NT2/D1 (cell line): Measurements from ENCODE around the gene RALBP1.

Experiments
- DNase-seq: peaks from one replicate; pipeline ENCODE4 v3.0.0-alpha.2; 2011; ENCODE audit warnings: low read depth, low spot score
- H3K27me3 ChIP-seq: 2 replicates; pipeline ENCODE4 v1.6.0; 2011; ENCODE audit warnings: mild to moderate bottlenecking; ENCODE audit not compliant: insufficient read length, insufficient read depth
- H3K36me3 ChIP-seq: 2 replicates; pipeline ENCODE4 v1.6.1; 2011; ENCODE audit warnings: mild to moderate bottlenecking, low read length, mixed read lengths; ENCODE audit not compliant: insufficient read depth, insufficient read length
- H3K4me1 ChIP-seq: 2 replicates; pipeline ENCODE4 v1.5.1; 2011; ENCODE audit not compliant: insufficient read depth, insufficient read length
- H3K4me3 ChIP-seq: 2 replicates; pipeline ENCODE4 v1.5.1; 2011; ENCODE audit warnings: low read depth; ENCODE audit not compliant: insufficient read length
- H3K9ac ChIP-seq: 2 replicates; pipeline ENCODE4 v1.6.0; 2011; ENCODE audit warnings: low read depth; ENCODE audit not compliant: insufficient read length
- H3K9me3 ChIP-seq: 2 replicates; pipeline ENCODE4 v1.5.1; 2011; ENCODE audit warnings: mild to moderate bottlenecking, low read length; ENCODE audit not compliant: insufficient read depth
- SUZ12 ChIP-seq: IDR thresholded peaks from 2 replicates; pipeline ENCODE4 v1.6.1; 2011; ENCODE audit not compliant: insufficient read length, insufficient read depth; ENCODE audit errors: extremely low read depth
- YY1 ChIP-seq: IDR thresholded peaks from 2 replicates; pipeline ENCODE4 v1.6.1; 2011; ENCODE audit not compliant: insufficient read length, insufficient read depth
- ZNF274 ChIP-seq: IDR thresholded peaks from 2 replicates; pipeline ENCODE4 v1.6.1; 2011; ENCODE audit warnings: mild to moderate bottlenecking, low read depth, low read length

Gene RALBP1

DNA sequence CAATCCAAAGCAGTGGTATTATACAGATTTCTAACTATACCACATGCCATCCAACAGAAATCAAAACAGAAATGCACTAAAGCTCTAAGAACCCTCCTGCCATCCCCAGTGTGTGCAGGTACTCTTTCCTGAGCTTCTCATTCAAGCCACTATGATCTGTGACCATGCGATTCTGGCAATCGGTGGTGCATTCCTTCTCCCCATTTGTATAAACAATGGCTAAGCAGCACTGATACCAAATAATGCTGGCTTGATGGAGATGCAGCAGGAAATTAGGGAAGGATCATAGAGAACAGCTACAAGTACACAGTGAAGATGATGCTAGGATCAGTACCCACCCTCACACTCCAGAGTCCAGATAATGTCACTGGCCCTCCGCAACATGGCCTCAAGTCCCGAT, 87.3 kb downstream of the RALBP1 start:
- Histone ChIP-seq H3K27me3 (no peaks in the 10 kb centered on the region), H3K9ac (no peak overlapping the region), H3K4me1 (no peaks in the 10 kb centered on the region), H3K9me3 (no peaks in the 10 kb centered on the region), H3K36me3 (peaks cover 53% of the 10 kb centered on the region), H3K4me3 (no peak overlapping the region)
- DNase-seq: no peak
- TF ChIP-seq SUZ12 (no peak), ZNF274 (no peak), YY1 (no peak)

DNA sequence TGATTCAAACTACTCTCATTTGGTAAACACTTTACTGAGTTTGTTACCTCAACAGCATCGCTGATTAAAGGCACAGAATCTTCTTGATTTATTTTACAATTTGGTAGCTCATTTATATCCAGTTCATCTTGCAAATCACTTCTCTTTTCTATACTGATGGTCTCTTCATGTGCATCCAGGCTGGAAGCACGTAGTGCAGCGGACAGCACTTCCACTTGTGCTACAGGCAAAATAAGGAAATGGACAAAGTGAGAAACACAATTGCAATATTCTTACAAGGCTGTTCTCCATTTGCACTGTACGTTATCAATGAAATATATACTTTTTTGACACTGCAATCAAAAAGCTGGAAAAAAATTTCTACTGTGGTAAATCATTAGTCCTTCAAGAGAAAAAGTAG, 88.0 kb downstream of the RALBP1 start:
- DNase-seq: no peak
- H3K27me3 ChIP-seq: no peaks in the 10 kb centered on the region
- peaks cover 53% of the 10 kb centered on the region for H3K36me3 ChIP-seq
- no peaks in the 10 kb centered on the region for H3K4me1 ChIP-seq
- TF ChIP-seq SUZ12: no peak
- no peak for TF ChIP-seq YY1
- no peak for TF ChIP-seq ZNF274
- no peaks in the 10 kb centered on the region for H3K9me3 ChIP-seq
- H3K9ac ChIP-seq: no peak overlapping the region
- no peak overlapping the region for H3K4me3 ChIP-seq

GRCh38 chr18:9565407-9565806, 90.1 kb downstream of the RALBP1 start:
- Histone ChIP-seq H3K9me3 (no peaks in the 10 kb centered on the region), H3K27me3 (no peaks in the 10 kb centered on the region), H3K9ac (no peak overlapping the region), H3K4me3 (no peak overlapping the region), H3K4me1 (no peaks in the 10 kb centered on the region), H3K36me3 (peaks cover 57% of the 10 kb centered on the region)
- DNase-seq: no peak
- TF ChIP-seq YY1 (no peak), SUZ12 (no peak), ZNF274 (no peak)

- H3K4me1 ChIP-seq: no peaks in the 10 kb centered on the region
- no peak overlapping the region for H3K4me3 ChIP-seq
- H3K9ac ChIP-seq: no peak overlapping the region
- peaks cover 48% of the 10 kb centered on the region for H3K36me3 ChIP-seq
- DNase-seq: no peak
- TF ChIP-seq ZNF274: no peak
- no peak for TF ChIP-seq SUZ12
- TF ChIP-seq YY1: no peak
- no peaks in the 10 kb centered on the region for H3K27me3 ChIP-seq
- no peaks in the 10 kb centered on the region for H3K9me3 ChIP-seq
Measured at GRCh38 chr18:9568186-9568585, 92.9 kb downstream of the RALBP1 start.

DNA sequence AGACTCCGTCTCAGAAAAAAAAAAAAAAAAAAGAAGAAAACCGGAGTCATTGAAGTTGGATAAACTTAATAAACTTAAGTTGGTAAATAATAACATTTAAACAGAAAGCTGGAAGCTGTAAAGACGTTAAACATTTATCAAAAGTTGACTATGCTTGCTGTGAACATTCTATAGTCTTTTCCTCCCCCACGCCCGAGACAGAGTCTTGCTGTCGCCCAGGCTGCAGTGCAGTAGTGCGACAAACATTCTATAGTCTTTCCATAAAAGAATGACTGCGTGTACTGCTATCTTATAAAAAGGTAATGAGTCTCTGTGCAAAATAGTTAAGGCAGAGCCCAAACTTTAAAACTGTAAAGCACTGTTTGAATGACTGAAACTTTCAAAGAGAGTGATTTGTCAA, 93.9 kb downstream of the RALBP1 start:
- H3K36me3 ChIP-seq: peaks cover 44% of the 10 kb centered on the region
- TF ChIP-seq SUZ12: no peak

GRCh38 chr18:9570255-9570654, 94.9 kb downstream of the RALBP1 start:
- Histone ChIP-seq H3K27me3 (no peaks in the 10 kb centered on the region), H3K36me3 (peaks cover 46% of the 10 kb centered on the region), H3K4me1 (no peaks in the 10 kb centered on the region), H3K9ac (no peak overlapping the region), H3K9me3 (no peaks in the 10 kb centered on the region), H3K4me3 (no peak overlapping the region)
- no peak for TF ChIP-seq SUZ12
- no peak for TF ChIP-seq YY1
- no peak for TF ChIP-seq ZNF274
- DNase-seq: no peak

More for the DNA sequence above, 93.9 kb downstream of the RALBP1 start:
- H3K9ac ChIP-seq: no peak overlapping the region
- no peaks in the 10 kb centered on the region for H3K4me1 ChIP-seq
- H3K27me3 ChIP-seq: no peaks in the 10 kb centered on the region
- H3K4me3 ChIP-seq: no peak overlapping the region
- DNase-seq: no peak
- H3K9me3 ChIP-seq: no peaks in the 10 kb centered on the region

- no peaks in the 10 kb centered on the region for H3K9me3 ChIP-seq
- peaks cover 53% of the 10 kb centered on the region for H3K36me3 ChIP-seq
- no peak for DNase-seq
- no peak overlapping the region for H3K4me3 ChIP-seq
- no peaks in the 10 kb centered on the region for H3K27me3 ChIP-seq
- no peak overlapping the region for H3K9ac ChIP-seq
- no peaks in the 10 kb centered on the region for H3K4me1 ChIP-seq
- no peak for TF ChIP-seq SUZ12
Measured at GRCh38 chr18:9571546-9571945, 96.2 kb downstream of the RALBP1 start.
